Keratinocyte (primary cell): ENCODE results near the gene CABP4. TPM values are rescaled to one million over a fixed set of nuclear protein-coding genes. Genes with fewer than 3 reads are reported as not detected.

Experiments
- DNase-seq: peaks from one replicate; pipeline ENCODE4 v3.0.0-alpha.2; 2011; ENCODE audit warnings: low read depth, missing footprints, low spot score
- FAIRE-seq: peaks from 2 replicates; lab custom pipeline; 2011; peaks lifted over from hg19 to GRCh38; lab: Jason Lieb, UNC
- H2AFZ ChIP-seq: 2 replicates; pipeline ENCODE4 v1.6.0; 2012; ENCODE audit warnings: low read length, control low read depth, inconsistent platforms; ENCODE audit not compliant: control insufficient read depth
- H3K27ac ChIP-seq: 2 replicates; pipeline ENCODE4 v1.5.1; 2011; ENCODE audit warnings: low read length; ENCODE audit not compliant: control insufficient read depth, insufficient read depth
- H3K27me3 ChIP-seq: 3 replicates; pipeline ENCODE4 v1.6.0; 2011; ENCODE audit warnings: low read length; ENCODE audit not compliant: control insufficient read depth, insufficient read depth; ENCODE audit errors: extremely low read depth
- H3K36me3 ChIP-seq, 2 experiments: 2 replicates in 1 of 2; 3 replicates in 1 of 2; pipeline ENCODE4 v1.5.1; 2011; ENCODE audit warnings: low read length in 2 of 2, mild to moderate bottlenecking in 1 of 2; ENCODE audit not compliant: control insufficient read depth in 2 of 2, insufficient read depth in 2 of 2; ENCODE audit errors: extremely low read depth in 1 of 2
- H3K4me1 ChIP-seq: 3 replicates; pipeline ENCODE4 v1.5.1; 2011; ENCODE audit warnings: low read length; ENCODE audit not compliant: control insufficient read depth, insufficient read depth; ENCODE audit errors: extremely low read depth
- H3K4me2 ChIP-seq: 3 replicates; pipeline ENCODE4 v1.6.0; 2011; ENCODE audit warnings: low read depth, low read length; ENCODE audit not compliant: control insufficient read depth, insufficient read depth; ENCODE audit errors: extremely low read depth
- H3K4me3 ChIP-seq, 3 experiments: fragments of 200-600 bp in 1 of 3; sonication (generic) in 1 of 3; 2 replicates in 2 of 3; 3 replicates in 1 of 3; pipeline ENCODE4 v1.5.1; 2011 to 2016; ENCODE audit warnings: low read length in 3 of 3, mild to moderate bottlenecking in 3 of 3, control low read depth in 2 of 3, inconsistent platforms in 1 of 3, low read depth in 1 of 3, mixed read lengths in 1 of 3, mixed run types in 1 of 3, moderate library complexity in 1 of 3; ENCODE audit not compliant: control insufficient read depth in 2 of 3, insufficient read depth in 2 of 3; ENCODE audit errors: extremely low read depth in 1 of 3
- H3K79me2 ChIP-seq: 2 replicates; pipeline ENCODE4 v1.6.0; 2012; ENCODE audit warnings: low read length; ENCODE audit not compliant: control insufficient read depth, insufficient read depth
- H3K9ac ChIP-seq: 3 replicates; pipeline ENCODE4 v1.6.0; 2011; ENCODE audit warnings: low read length; ENCODE audit not compliant: control insufficient read depth, insufficient read depth; ENCODE audit errors: extremely low read depth
- H3K9me1 ChIP-seq: 3 replicates; pipeline ENCODE4 v1.6.0; 2011; ENCODE audit warnings: low read length; ENCODE audit not compliant: control insufficient read depth, insufficient read depth; ENCODE audit errors: extremely low read depth
- H3K9me3 ChIP-seq: 2 replicates; pipeline ENCODE4 v1.5.1; 2012; ENCODE audit warnings: low read depth, low read length; ENCODE audit not compliant: control insufficient read depth
- H4K20me1 ChIP-seq: 3 replicates; pipeline ENCODE4 v1.6.0; 2011; ENCODE audit warnings: low read length; ENCODE audit not compliant: control insufficient read depth, insufficient read depth; ENCODE audit errors: extremely low read depth
- EZH2 ChIP-seq: IDR thresholded peaks from one replicate; pipeline ENCODE4 v1.6.1; 2012; ENCODE audit warnings: inconsistent platforms, mild to moderate bottlenecking, low read length, moderate library complexity
- dilution Hi-C: fragments of 300-500 bp; cut with MboI; formaldehyde crosslinking; loops from one replicate; pipeline ENCODE4 v1.7.0; 2020; ENCODE audit warnings: low sequenced_read_pairs; ENCODE audit not compliant: extremely low pct_ligation_motif_present
- polyA plus RNA-seq, 5 experiments: library from polyadenylated mRNA; depleted of rRNA in 3 of 5; stranded (reverse) in 3 of 5; stranded (forward) in 1 of 5; unstranded in 1 of 5; fragments of >200 nt; gene quantifications; 1 replicate in 1 of 5; 2 replicates in 3 of 5; 3 replicates in 1 of 5; pipeline versions ENCODE4 v1.2.1 to v1.2.3, GENCODE V29; 2011 to 2012; ENCODE audit warnings: missing spikeins in 2 of 5, low read depth in 1 of 5, low replicate concordance in 1 of 5
- TF ChIP-seq, protein P1 (sequence below), 3 experiments: IDR thresholded peaks in 1 of 3; conservative IDR thresholded peaks in 1 of 3; optimal IDR thresholded peaks in 1 of 3; 2 replicates in 2 of 3; 3 replicates in 1 of 3; pipeline versions ENCODE3 to v1.5.1; 2011; ENCODE audit warnings: low read length in 3 of 3, mild to moderate bottlenecking in 3 of 3, moderate library complexity in 2 of 3, control low read depth in 1 of 3, inconsistent platforms in 1 of 3; ENCODE audit not compliant: insufficient read depth in 2 of 3; ENCODE audit errors: extremely low read depth in 1 of 3

Gene CABP4
- polyA plus RNA-seq, 1 donor (not counting 4 experiments of a cell fraction or from before 2014, with no cell fraction given): not detected

DNA sequence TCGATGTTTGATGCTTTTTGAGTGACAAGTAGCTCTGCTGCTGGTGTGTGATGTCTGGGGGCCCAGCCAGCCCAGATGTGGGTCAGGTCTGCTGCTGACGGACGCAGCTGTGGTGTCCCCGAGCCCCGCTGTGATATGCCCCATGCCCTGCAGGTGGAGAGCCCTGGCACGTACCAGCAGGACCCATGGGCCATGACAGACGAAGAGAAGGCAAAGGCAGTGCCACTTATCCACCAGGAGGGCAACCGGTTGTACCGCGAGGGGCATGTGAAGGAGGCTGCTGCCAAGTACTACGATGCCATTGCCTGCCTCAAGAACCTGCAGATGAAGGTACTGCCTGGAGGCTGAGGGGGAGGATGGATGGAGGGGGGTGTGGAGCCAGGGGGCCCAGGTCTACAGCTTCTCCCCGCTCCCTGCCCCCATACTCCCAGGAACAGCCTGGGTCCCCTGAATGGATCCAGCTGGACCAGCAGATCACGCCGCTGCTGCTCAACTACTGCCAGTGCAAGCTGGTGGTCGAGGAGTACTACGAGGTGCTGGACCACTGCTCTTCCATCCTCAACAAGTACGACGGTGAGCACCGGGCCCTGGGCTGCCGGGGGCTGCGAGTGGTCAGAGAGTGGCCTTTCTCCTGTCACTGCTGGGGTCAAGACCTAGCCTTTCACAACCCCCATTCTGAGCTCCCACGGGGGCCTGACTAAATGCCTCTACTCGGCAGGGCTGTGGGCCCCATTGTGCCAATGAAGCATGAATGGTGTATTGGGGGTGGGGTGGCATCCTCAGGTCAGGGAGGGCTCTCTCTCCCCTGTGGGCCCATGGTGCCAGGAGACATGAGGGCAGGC is 35.0 kb downstream of the CABP4 start:
- H3K9me3 ChIP-seq: no peaks in the 10 kb centered on the region
- no peaks in the 10 kb centered on the region for H3K4me1 ChIP-seq
- H3K27me3 ChIP-seq: no peaks in the 10 kb centered on the region
- H4K20me1 ChIP-seq: no peaks in the 10 kb centered on the region
- peaks cover 18 to 23% of the 10 kb centered on the region in 2 experiments for H3K36me3 ChIP-seq
- H3K27ac ChIP-seq: no peak overlapping the region
- H3K9me1 ChIP-seq: no peaks in the 10 kb centered on the region
- TF ChIP-seq, protein P1, sequence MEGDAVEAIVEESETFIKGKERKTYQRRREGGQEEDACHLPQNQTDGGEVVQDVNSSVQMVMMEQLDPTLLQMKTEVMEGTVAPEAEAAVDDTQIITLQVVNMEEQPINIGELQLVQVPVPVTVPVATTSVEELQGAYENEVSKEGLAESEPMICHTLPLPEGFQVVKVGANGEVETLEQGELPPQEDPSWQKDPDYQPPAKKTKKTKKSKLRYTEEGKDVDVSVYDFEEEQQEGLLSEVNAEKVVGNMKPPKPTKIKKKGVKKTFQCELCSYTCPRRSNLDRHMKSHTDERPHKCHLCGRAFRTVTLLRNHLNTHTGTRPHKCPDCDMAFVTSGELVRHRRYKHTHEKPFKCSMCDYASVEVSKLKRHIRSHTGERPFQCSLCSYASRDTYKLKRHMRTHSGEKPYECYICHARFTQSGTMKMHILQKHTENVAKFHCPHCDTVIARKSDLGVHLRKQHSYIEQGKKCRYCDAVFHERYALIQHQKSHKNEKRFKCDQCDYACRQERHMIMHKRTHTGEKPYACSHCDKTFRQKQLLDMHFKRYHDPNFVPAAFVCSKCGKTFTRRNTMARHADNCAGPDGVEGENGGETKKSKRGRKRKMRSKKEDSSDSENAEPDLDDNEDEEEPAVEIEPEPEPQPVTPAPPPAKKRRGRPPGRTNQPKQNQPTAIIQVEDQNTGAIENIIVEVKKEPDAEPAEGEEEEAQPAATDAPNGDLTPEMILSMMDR (optimal IDR thresholded peaks at IDR 0.05 in 1 of 3, IDR thresholded peaks at IDR 0.05 in 1 of 3, conservative IDR thresholded peaks at IDR 0.05 in 1 of 3; ENCODE audit: extremely low read depth in 1 of 3, insufficient read depth in 2 of 3, low read length in 3 of 3): no peak
- no peak for TF ChIP-seq EZH2
- dilution Hi-C loops: no loop called here
- peaks cover 2% of the 10 kb centered on the region for H3K79me2 ChIP-seq
- DNase-seq (no peak), FAIRE-seq (no peak)
- no peak overlapping the region for H3K9ac ChIP-seq
- no peak overlapping the region for H2AFZ ChIP-seq
- H3K4me3 ChIP-seq: no peak overlapping the region
- no peak overlapping the region for H3K4me2 ChIP-seq

DNA sequence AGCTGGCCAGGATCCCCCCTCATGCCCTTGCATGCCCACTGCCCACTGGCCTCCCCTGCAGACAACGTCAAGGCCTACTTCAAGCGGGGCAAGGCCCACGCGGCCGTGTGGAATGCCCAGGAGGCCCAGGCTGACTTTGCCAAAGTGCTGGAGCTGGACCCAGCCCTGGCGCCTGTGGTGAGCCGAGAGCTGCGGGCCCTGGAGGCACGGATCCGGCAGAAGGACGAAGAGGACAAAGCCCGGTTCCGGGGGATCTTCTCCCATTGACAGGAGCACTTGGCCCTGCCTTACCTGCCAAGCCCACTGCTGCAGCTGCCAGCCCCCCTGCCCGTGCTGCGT is 35.5 kb downstream of the CABP4 start:
- Histone ChIP-seq H3K36me3 (peaks cover 18 to 24% of the 10 kb centered on the region in 2 experiments), H3K27ac (no peak overlapping the region), H4K20me1 (no peaks in the 10 kb centered on the region), H3K4me1 (no peaks in the 10 kb centered on the region), H3K79me2 (peaks cover 2% of the 10 kb centered on the region), H3K9me1 (no peaks in the 10 kb centered on the region), H2AFZ (no peak overlapping the region), H3K4me3 (no peak overlapping the region), H3K9me3 (no peaks in the 10 kb centered on the region), H3K9ac (no peak overlapping the region), H3K4me2 (no peak overlapping the region), H3K27me3 (no peaks in the 10 kb centered on the region)
- dilution Hi-C loops: no loop called here
- no peak for FAIRE-seq
- TF ChIP-seq EZH2: no peak
- TF ChIP-seq, protein P1 (optimal IDR thresholded peaks at IDR 0.05 in 1 of 3, IDR thresholded peaks at IDR 0.05 in 1 of 3, conservative IDR thresholded peaks at IDR 0.05 in 1 of 3; ENCODE audit: extremely low read depth in 1 of 3, insufficient read depth in 2 of 3, low read length in 3 of 3): no peak
- no peak for DNase-seq
